HepG2 (cell line): ENCODE results near the gene FAM240A.

ENCODE experiments used
- FOXP1 ChIP-seq, 2 experiments: fragments of 450-650 bp in 1 of 2; IDR thresholded peaks; 2 replicates each; pipeline ENCODE4 v1.6.1; 2017 to 2018; ENCODE audit warnings: antibody characterized with exemption in 1 of 2
- HNRNPK ChIP-seq: fragments of 200-400 bp; formaldehyde crosslinking; IDR thresholded peaks from 2 replicates; pipeline ENCODE4 v1.6.1; 2018; ENCODE audit warnings: low read length, low read depth, moderate library complexity, mild to moderate bottlenecking; ENCODE audit not compliant: poor library complexity, severe bottlenecking
- MAFF ChIP-seq: IDR thresholded peaks from 2 replicates; pipeline ENCODE4 v1.6.1; 2011; ENCODE audit warnings: low read depth, low read length, improper control_type of control experiment
- MBNL3 ChIP-seq: fragments of 250-450 bp; sonication (Bioruptor Pico); conservative IDR thresholded peaks from 2 replicates; pipeline ENCODE4 v1.8.0; 2022; ENCODE audit warnings: mild to moderate bottlenecking, inconsistent platforms
- ZNF333 ChIP-seq: sonication (generic); formaldehyde crosslinking; IDR thresholded peaks from 2 replicates; pipeline ENCODE4 v1.4.0; 2020; ENCODE audit warnings: mild to moderate bottlenecking, missing genetic modification reagents, borderline replicate concordance

- TF ChIP-seq MBNL3 (CRISPR knock-in tag): no peak
- TF ChIP-seq FOXP1 (IDR thresholded peaks at IDR 0.05): no peak
- TF ChIP-seq FOXP1 (CRISPR knock-in tag; IDR thresholded peaks at IDR 0.05): no peak
- no peak for TF ChIP-seq ZNF333
- TF ChIP-seq HNRNPK: no peak
- no peak for TF ChIP-seq MAFF
Observed at GRCh38 chr3:46564190-46565021, 47.9 kb upstream of the FAM240A start.
